Nephron (organoid): Measurements from ENCODE around the gene PACRGL.

Experiments used
- H3K27ac Mint-ChIP-seq, 3 experiments: 2 replicates each; pipeline ENCODE4 v1.8.0; 2020; ENCODE audit warnings: mixed read lengths in 3 of 3, mild to moderate bottlenecking in 2 of 3, moderate library complexity in 1 of 3
- H3K27me3 Mint-ChIP-seq: 2 replicates; pipeline ENCODE4 v1.8.0; 2021; ENCODE audit warnings: low read depth, mild to moderate bottlenecking, moderate library complexity, mixed read lengths
- H3K36me3 Mint-ChIP-seq: 2 replicates; pipeline ENCODE4 v1.8.0; 2020; ENCODE audit warnings: low read depth, mixed read lengths
- H3K4me1 Mint-ChIP-seq: 2 replicates; pipeline ENCODE4 v1.8.0; 2020; ENCODE audit warnings: mixed read lengths
- H3K4me3 Mint-ChIP-seq, 3 experiments: 2 replicates each; pipeline ENCODE4 v1.8.0; 2020; ENCODE audit warnings: mild to moderate bottlenecking in 3 of 3, mixed read lengths in 3 of 3, moderate library complexity in 2 of 3
- H3K9me3 Mint-ChIP-seq: 2 replicates; pipeline ENCODE4 v1.8.0; 2020; ENCODE audit warnings: mixed read lengths
- TF ChIP-seq, protein P1 (sequence below), 3 experiments: fragments of 200-600 bp; sonication (generic); IDR thresholded peaks; one replicate each; pipeline ENCODE4 v1.5.0; 2021; ENCODE audit warnings: antibody characterized with exemption in 3 of 3; ENCODE audit not compliant: unreplicated experiment in 3 of 3

PACRGL gene

GRCh38 chr4:20672262-20672661, 28.0 kb upstream of the PACRGL start:
- no peak overlapping the region for H3K4me3 Mint-ChIP-seq
- H3K27ac Mint-ChIP-seq = no peak overlapping the region
- H3K4me1 Mint-ChIP-seq = peaks cover 26% of the 10 kb centered on the region

DNA sequence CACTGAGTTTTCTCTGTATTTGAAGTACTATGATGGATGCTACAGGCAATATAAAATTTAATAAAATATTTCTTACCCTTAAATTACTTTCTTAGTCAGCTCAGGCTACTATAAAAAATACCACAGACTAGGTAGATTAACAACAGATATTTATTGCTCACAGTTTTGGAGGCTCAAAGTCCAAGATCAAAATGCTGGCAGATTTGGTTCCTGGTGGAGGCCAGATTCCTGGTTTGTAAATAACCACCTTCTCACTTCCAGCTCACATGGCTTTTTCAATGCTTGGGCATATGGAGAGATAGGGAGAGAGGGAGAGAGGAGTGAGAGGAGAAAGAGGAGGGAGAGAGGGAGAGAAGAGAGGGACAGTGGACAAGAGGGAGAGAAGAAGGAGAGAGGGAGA, 24.5 kb upstream of the PACRGL start:
- Mint-ChIP-seq H3K27ac (peak overlapping the region; percentile 79 to 94 (median 85)), H3K4me1 (peaks cover 36% of the 10 kb centered on the region), H3K4me3 (no peak overlapping the region), H3K9me3 (peaks cover 6% of the 10 kb centered on the region), H3K36me3 (no peaks in the 10 kb centered on the region), H3K27me3 (no peaks in the 10 kb centered on the region)
- TF ChIP-seq, protein P1, sequence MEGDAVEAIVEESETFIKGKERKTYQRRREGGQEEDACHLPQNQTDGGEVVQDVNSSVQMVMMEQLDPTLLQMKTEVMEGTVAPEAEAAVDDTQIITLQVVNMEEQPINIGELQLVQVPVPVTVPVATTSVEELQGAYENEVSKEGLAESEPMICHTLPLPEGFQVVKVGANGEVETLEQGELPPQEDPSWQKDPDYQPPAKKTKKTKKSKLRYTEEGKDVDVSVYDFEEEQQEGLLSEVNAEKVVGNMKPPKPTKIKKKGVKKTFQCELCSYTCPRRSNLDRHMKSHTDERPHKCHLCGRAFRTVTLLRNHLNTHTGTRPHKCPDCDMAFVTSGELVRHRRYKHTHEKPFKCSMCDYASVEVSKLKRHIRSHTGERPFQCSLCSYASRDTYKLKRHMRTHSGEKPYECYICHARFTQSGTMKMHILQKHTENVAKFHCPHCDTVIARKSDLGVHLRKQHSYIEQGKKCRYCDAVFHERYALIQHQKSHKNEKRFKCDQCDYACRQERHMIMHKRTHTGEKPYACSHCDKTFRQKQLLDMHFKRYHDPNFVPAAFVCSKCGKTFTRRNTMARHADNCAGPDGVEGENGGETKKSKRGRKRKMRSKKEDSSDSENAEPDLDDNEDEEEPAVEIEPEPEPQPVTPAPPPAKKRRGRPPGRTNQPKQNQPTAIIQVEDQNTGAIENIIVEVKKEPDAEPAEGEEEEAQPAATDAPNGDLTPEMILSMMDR (IDR thresholded peaks at IDR 0.05; ENCODE audit: unreplicated experiment in 3 of 3) = no peak

More at GRCh38 chr4:20672262-20672661, 28.0 kb upstream of the PACRGL start:
- Mint-ChIP-seq H3K36me3 (no peaks in the 10 kb centered on the region), H3K27me3 (no peaks in the 10 kb centered on the region), H3K9me3 (peaks cover 12% of the 10 kb centered on the region)
- TF ChIP-seq, protein P1 (IDR thresholded peaks at IDR 0.05; ENCODE audit: unreplicated experiment in 3 of 3) = no peak

DNA sequence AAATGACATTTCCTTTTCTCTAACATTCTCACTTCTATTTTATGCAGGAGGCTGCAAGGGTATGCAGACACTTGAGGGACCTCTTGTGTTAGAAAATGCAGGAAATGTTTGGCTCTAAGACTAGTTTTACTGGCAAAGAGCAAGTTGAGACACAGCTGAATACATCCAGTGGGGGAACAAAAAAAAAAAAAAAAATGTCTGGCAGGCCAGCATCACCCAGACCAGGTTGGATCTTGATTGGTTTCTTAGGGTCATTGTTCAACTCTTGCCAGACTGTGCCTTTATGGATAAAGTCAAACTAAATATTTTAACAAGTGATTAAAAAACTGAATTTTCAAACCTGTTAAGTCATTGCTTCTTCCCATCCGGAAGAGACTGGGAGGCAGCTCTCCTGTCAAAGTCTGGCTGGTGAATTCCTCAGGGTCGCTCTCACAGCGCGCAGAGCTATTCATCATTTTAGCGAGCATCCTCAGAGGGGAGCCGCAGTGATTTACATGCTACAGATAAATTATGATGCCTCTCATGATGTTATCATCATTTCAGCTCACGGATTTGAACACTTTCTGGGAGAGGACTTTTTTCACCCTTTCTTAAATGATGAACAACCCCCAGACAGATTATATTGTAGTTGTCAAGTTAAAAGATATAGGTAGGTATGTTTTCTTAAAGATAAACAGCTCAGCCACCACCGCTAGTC, 23.6 kb upstream of the PACRGL start:
- Mint-ChIP-seq H3K36me3 (no peaks in the 10 kb centered on the region), H3K27ac (peak overlapping the region; percentile 79 to 94 (median 85))

GRCh38 chr4:20678400-20678799, 21.9 kb upstream of the PACRGL start:
- Mint-ChIP-seq H3K27me3 (no peaks in the 10 kb centered on the region), H3K9me3 (peaks cover 2% of the 10 kb centered on the region), H3K36me3 (no peaks in the 10 kb centered on the region), H3K4me3 (no peak overlapping the region), H3K27ac (peak overlapping the region in 2 of 3 experiments; percentile 43 to 46), H3K4me1 (peaks cover 51% of the 10 kb centered on the region)
- TF ChIP-seq, protein P1 (IDR thresholded peaks at IDR 0.05; ENCODE audit: unreplicated experiment in 3 of 3) = no peak

More for the DNA sequence above, 23.6 kb upstream of the PACRGL start:
- peaks cover 6% of the 10 kb centered on the region for H3K9me3 Mint-ChIP-seq
- peak overlapping the region in 2 of 3 experiments; percentile 12 to 41 for H3K4me3 Mint-ChIP-seq
- H3K27me3 Mint-ChIP-seq = no peaks in the 10 kb centered on the region
- TF ChIP-seq, protein P1 (IDR thresholded peaks at IDR 0.05; ENCODE audit: unreplicated experiment in 3 of 3) = no peak
- peaks cover 43% of the 10 kb centered on the region for H3K4me1 Mint-ChIP-seq

- TF ChIP-seq, protein P1 (IDR thresholded peaks at IDR 0.05; ENCODE audit: unreplicated experiment in 3 of 3) = no peak
- Mint-ChIP-seq H3K9me3 (peaks cover 2% of the 10 kb centered on the region), H3K27me3 (no peaks in the 10 kb centered on the region), H3K4me1 (peaks cover 56% of the 10 kb centered on the region), H3K27ac (peak overlapping the region in 1 of 3 experiments; percentile 10), H3K4me3 (no peak overlapping the region), H3K36me3 (no peaks in the 10 kb centered on the region)
Observed at GRCh38 chr4:20679951-20680350, 20.3 kb upstream of the PACRGL start.

- Mint-ChIP-seq H3K4me1 (peaks cover 56% of the 10 kb centered on the region), H3K36me3 (no peaks in the 10 kb centered on the region), H3K4me3 (no peak overlapping the region), H3K9me3 (peaks cover 2% of the 10 kb centered on the region), H3K27ac (peak overlapping the region; percentile 1 to 82 (median 21)), H3K27me3 (no peaks in the 10 kb centered on the region)
- TF ChIP-seq, protein P1 (IDR thresholded peaks at IDR 0.05; ENCODE audit: unreplicated experiment in 3 of 3) = no peak
Observed at GRCh38 chr4:20680736-20681135, 19.5 kb upstream of the PACRGL start.
